Activated naive CD8-positive, alpha-beta T cell treated with anti-CD3 and anti-CD28 coated beads for 36 hours (primary cell): Measurements from ENCODE around the gene OMD. TPM values are rescaled to one million over a fixed set of nuclear protein-coding genes. Genes with fewer than 3 reads are reported as not detected.
"Not testable (repeated sequence)": the region's sequence is repeated elsewhere in the genome, so short reads cannot be mapped to it uniquely, and the experiment has no call there.

Experiments
- DNase-seq: peaks from one replicate; pipeline ENCODE4 v3.0.0; 2021
- H3K27ac Mint-ChIP-seq: one replicate; pipeline ENCODE4 v1.8.0; 2022; ENCODE audit warnings: mild to moderate bottlenecking, moderate library complexity, mixed read lengths
- H3K27me3 Mint-ChIP-seq: one replicate; pipeline ENCODE4 v1.8.0; 2022; ENCODE audit warnings: mild to moderate bottlenecking, mixed read lengths
- H3K36me3 Mint-ChIP-seq: one replicate; pipeline ENCODE4 v1.8.0; 2021; ENCODE audit warnings: mild to moderate bottlenecking, mixed read lengths
- H3K4me1 Mint-ChIP-seq: one replicate; pipeline ENCODE4 v1.8.0; 2021; ENCODE audit warnings: mixed read lengths
- H3K4me3 Mint-ChIP-seq: one replicate; pipeline ENCODE4 v1.8.0; 2022; ENCODE audit warnings: mild to moderate bottlenecking, moderate library complexity, mixed read lengths
- H3K9me3 Mint-ChIP-seq: one replicate; pipeline ENCODE4 v1.8.0; 2022; ENCODE audit warnings: mixed read lengths
- total RNA-seq, 2 experiments: library from RNA; stranded (reverse); gene quantifications; one replicate each; pipeline ENCODE4 v1.2.3, GENCODE V29; 2021

OMD gene
- total RNA-seq, 2 experiments from 2014 or later = not detected

GRCh38 chr9:92429836-92430235 is 5.6 kb upstream of the OMD start:
- H3K4me1 Mint-ChIP-seq = no peaks in the 10 kb centered on the region
- peaks cover 7% of the 10 kb centered on the region for H3K36me3 Mint-ChIP-seq
- H3K4me3 Mint-ChIP-seq = no peak overlapping the region
- DNase-seq = no peak
- H3K9me3 Mint-ChIP-seq = no peaks in the 10 kb centered on the region
- no peaks in the 10 kb centered on the region for H3K27me3 Mint-ChIP-seq
- H3K27ac Mint-ChIP-seq = no peak overlapping the region

DNA sequence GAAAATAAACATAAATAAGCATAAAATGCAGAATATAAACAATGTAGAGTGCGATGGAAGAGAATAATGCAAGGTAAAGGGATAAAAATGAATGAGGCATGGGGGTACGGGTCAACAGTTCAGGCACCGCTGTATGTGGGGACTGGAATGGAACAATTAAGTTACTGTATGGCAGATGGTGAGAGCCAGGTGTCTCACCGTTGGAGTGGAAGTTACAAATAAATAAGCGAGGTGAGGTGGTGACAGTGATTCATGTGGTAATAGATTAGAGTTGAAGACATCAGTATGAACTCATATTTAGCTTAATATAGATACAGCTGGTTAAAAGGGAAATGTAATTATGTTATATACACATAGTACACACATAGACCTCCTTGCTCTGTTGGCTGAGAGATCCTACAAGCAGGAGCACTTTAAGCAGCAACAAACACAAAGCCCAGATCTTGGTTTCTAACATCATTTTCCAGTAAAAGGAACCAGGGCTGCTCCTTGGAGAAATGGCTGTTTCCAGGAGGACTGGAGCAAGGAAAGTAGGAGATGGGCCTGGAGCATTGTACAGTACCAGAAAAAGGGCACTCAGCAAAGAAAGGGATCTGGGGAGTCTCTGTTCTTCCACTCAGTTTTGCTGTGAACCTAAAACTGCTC is 2.4 kb upstream of the OMD start:
- Mint-ChIP-seq H3K4me3 (no peak overlapping the region), H3K27me3 (no peaks in the 10 kb centered on the region), H3K4me1 (no peaks in the 10 kb centered on the region), H3K36me3 (peaks cover 10% of the 10 kb centered on the region), H3K27ac (no peak overlapping the region), H3K9me3 (no peaks in the 10 kb centered on the region)
- no peak for DNase-seq

DNA sequence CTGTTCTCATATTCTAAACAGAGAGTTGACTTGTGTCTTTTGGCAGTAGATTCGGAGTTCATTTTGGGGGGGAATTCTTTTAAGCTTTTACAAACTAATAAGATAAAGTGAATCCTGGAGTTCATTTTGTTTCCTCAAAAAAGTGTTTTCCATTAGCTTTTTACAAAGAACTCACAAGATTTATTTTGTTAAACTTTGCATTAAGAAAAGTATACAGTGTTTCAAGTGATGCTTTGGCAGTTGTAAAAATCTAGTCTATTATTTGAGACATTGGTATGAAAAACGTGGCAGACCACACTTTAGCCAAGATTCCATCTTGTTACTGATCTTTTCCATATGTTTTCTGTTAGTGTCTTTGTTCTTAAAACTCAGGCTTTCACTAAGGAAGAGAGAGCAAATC is 1.2 kb upstream of the OMD start:
- H3K4me3 Mint-ChIP-seq = no peak overlapping the region
- H3K9me3 Mint-ChIP-seq = no peaks in the 10 kb centered on the region
- no peak for DNase-seq
- no peaks in the 10 kb centered on the region for H3K4me1 Mint-ChIP-seq
- peaks cover 10% of the 10 kb centered on the region for H3K36me3 Mint-ChIP-seq
- no peak overlapping the region for H3K27ac Mint-ChIP-seq
- no peaks in the 10 kb centered on the region for H3K27me3 Mint-ChIP-seq

DNA sequence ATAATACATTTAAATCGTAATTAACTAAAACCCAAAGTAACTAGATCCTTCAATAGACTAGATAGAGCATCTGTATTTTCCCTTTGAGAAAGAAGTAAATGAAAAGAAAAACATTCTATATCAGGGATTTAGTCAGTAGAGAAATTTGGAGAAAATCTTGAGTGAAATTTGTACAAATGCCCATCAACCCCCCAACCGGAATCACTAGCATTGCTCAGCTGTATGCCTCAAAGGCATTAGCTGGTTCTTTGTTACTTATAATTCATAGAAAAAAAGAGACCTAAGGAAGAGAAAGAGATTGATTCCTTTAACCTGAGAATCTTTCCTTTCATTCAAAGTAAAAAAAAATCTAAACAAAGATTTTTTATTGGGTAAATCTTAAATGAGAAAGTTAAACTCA is 659 bp downstream of the OMD start:
- no peaks in the 10 kb centered on the region for H3K27me3 Mint-ChIP-seq
- H3K4me1 Mint-ChIP-seq = no peaks in the 10 kb centered on the region
- no peaks in the 10 kb centered on the region for H3K9me3 Mint-ChIP-seq
- H3K36me3 Mint-ChIP-seq = peaks cover 11% of the 10 kb centered on the region
- no peak overlapping the region for H3K4me3 Mint-ChIP-seq
- H3K27ac Mint-ChIP-seq = no peak overlapping the region
- no peak for DNase-seq

- H3K36me3 Mint-ChIP-seq = peaks cover 11% of the 10 kb centered on the region
Observed at GRCh38 chr9:92422611-92423338, 1.5 kb downstream of the OMD start.

DNA sequence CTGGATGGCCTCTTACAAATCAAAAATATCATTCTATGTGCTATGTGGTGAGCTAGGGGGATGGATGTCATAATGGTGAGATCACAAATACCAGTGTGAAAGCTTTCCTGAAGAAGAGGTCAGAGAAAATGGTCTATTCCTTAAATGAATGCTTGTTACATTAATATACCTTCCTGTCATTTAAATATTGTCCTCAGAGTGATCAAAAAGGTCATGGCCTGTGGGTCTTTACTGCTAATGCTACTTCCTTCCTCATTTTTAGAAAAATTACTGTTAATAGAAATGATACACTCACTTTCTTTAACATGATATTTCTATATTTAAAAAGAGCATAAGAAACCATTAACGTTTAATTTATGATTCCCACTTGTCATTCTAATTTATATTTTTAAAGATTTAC is 9.7 kb downstream of the OMD start:
- H3K27ac Mint-ChIP-seq = no peak overlapping the region
- H3K36me3 Mint-ChIP-seq = peaks cover 2% of the 10 kb centered on the region
- no peak for DNase-seq
- H3K4me1 Mint-ChIP-seq = no peaks in the 10 kb centered on the region
- no peaks in the 10 kb centered on the region for H3K9me3 Mint-ChIP-seq
- H3K27me3 Mint-ChIP-seq = no peaks in the 10 kb centered on the region
- no peak overlapping the region for H3K4me3 Mint-ChIP-seq

More at GRCh38 chr9:92422611-92423338, 1.5 kb downstream of the OMD start:
- no peak for DNase-seq
- H3K9me3 Mint-ChIP-seq = no peaks in the 10 kb centered on the region
- H3K27me3 Mint-ChIP-seq = no peaks in the 10 kb centered on the region
- H3K4me1 Mint-ChIP-seq = no peaks in the 10 kb centered on the region
- H3K27ac Mint-ChIP-seq = no peak overlapping the region
- H3K4me3 Mint-ChIP-seq = no peak overlapping the region

- peaks cover 11% of the 10 kb centered on the region for H3K4me1 Mint-ChIP-seq
- not testable (repeated sequence) for H3K4me3 Mint-ChIP-seq, DNase-seq, H3K9me3 Mint-ChIP-seq, H3K27ac Mint-ChIP-seq, H3K36me3 Mint-ChIP-seq, H3K27me3 Mint-ChIP-seq
Observed at GRCh38 chr9:92411157-92411556, 13.1 kb downstream of the OMD start.

- peaks cover 3% of the 10 kb centered on the region for H3K36me3 Mint-ChIP-seq
- H3K9me3 Mint-ChIP-seq = no peaks in the 10 kb centered on the region
- no peak overlapping the region for H3K4me3 Mint-ChIP-seq
- peaks cover 22% of the 10 kb centered on the region for H3K4me1 Mint-ChIP-seq
- DNase-seq = no peak
- H3K27ac Mint-ChIP-seq = no peak overlapping the region
- no peaks in the 10 kb centered on the region for H3K27me3 Mint-ChIP-seq
Observed at GRCh38 chr9:92408747-92409478, 15.4 kb downstream of the OMD start.

GRCh38 chr9:92407818-92408217 is 16.5 kb downstream of the OMD start:
- no peak for DNase-seq
- H3K4me1 Mint-ChIP-seq = peaks cover 22% of the 10 kb centered on the region
- H3K9me3 Mint-ChIP-seq = no peaks in the 10 kb centered on the region
- H3K27me3 Mint-ChIP-seq = no peaks in the 10 kb centered on the region
- no peak overlapping the region for H3K27ac Mint-ChIP-seq
- H3K36me3 Mint-ChIP-seq = peaks cover 3% of the 10 kb centered on the region
- H3K4me3 Mint-ChIP-seq = no peak overlapping the region

- Mint-ChIP-seq H3K36me3 (peaks cover 3% of the 10 kb centered on the region), H3K27ac (no peak overlapping the region), H3K4me3 (peak overlapping the region; percentile 14), H3K27me3 (no peaks in the 10 kb centered on the region), H3K9me3 (no peaks in the 10 kb centered on the region), H3K4me1 (peaks cover 31% of the 10 kb centered on the region)
- peak; percentile 13 for DNase-seq
Observed at GRCh38 chr9:92406477-92406876, 17.8 kb downstream of the OMD start.

DNA sequence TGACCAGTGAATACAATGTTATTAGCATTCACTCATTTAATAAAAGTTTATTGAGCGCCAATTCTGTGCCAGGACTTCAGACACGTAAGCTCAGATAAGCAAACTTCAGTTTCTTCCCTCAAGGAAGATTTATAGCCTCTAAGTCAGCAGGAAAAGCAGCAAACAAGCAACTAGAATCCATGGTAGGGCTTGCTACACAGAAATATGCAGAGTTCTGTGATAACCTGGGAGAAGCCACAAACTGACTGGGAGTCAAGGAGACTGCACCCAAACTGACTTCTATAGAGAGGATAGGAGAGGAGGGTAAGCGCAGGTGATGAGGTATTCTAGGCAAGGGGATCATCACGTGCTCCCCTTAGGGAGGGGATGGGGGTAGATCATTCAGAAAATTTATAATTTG is 18.5 kb downstream of the OMD start:
- Mint-ChIP-seq H3K9me3 (no peaks in the 10 kb centered on the region), H3K36me3 (peaks cover 3% of the 10 kb centered on the region), H3K4me3 (no peak overlapping the region), H3K27ac (peak overlapping the region; percentile 7), H3K4me1 (peaks cover 31% of the 10 kb centered on the region), H3K27me3 (no peaks in the 10 kb centered on the region)
- no peak for DNase-seq

DNA sequence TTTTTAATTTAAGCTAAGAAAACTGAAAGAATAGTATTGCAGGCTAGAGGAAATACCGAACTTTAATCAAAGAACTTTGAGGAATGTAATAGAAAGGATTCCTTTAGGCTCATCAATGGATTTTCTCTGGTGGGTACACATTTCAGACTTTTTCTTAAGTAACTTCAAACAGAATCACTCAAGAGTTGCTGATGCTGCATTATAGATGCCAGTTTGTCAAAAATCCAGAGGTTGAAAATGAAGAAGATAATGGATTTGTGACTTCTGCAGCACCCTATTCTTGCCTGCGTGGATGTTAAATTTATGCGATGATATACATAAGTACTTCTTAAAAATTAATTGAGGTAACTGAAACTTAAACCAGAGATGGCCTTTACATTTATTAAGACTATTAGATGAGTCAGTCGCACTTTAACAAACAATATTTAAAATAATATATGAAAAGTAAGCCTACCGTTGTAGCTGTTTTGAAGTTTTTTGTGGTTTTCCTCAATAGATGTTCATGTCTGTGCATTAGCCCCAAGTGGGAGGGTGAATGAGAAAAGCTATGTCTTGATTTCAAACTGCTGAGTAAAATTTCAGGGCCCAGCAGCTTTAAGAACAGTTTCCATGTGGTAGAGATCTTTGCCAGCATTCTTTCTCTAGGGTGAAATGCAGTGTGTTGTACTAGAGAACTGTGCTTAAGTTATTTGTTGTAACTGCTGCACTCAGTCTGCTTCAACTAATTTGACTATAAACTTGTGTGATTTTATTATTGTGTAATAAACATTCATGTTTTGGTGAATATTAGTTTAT is 20.0 kb downstream of the OMD start, which contains the start of gene OGN:
Gene OGN, minus strand, starts transcription at position 537 of the 795 bp plus-strand sequence. CDS start 1,171 bp downstream, outside the sequence.
- Mint-ChIP-seq H3K27ac (no peak within 1 kb of the TSS), H3K27me3 (no peaks in the 10 kb centered on the region), H3K4me1 (peaks cover 31% of the 10 kb centered on the region), H3K9me3 (no peaks in the 10 kb centered on the region), H3K4me3 (no peak within 1 kb of the TSS), H3K36me3 (peaks cover 3% of the 10 kb centered on the region)
- DNase-seq = no peak

- peaks cover 3% of the 10 kb centered on the region for H3K36me3 Mint-ChIP-seq
- H3K27me3 Mint-ChIP-seq = no peaks in the 10 kb centered on the region
- no peaks in the 10 kb centered on the region for H3K9me3 Mint-ChIP-seq
- H3K27ac Mint-ChIP-seq = no peak overlapping the region
- DNase-seq = no peak
- H3K4me3 Mint-ChIP-seq = no peak overlapping the region
- H3K4me1 Mint-ChIP-seq = peaks cover 31% of the 10 kb centered on the region
Observed at GRCh38 chr9:92402826-92403745, 21.2 kb downstream of the OMD start.

DNA sequence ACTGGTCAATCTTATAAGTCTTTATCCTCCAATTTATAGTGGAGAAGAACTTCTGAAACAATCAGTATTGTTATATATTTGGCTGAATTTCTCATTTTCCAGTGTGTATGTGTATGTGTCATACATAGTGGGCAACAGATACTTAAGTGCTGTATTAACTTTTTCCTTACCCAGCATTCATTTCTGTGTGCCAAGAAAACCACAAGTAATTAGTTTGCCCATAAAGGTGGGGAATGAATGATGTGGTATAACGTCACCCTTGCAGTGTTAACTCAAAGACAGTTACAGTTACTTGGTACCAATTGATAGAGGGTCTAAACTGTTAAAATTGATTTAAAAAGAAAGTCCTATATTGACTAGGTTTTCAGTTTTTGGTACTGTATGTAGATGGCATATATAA is 21.9 kb downstream of the OMD start:
- H3K27ac Mint-ChIP-seq = no peak overlapping the region
- H3K4me1 Mint-ChIP-seq = peaks cover 31% of the 10 kb centered on the region
- DNase-seq = no peak
- H3K9me3 Mint-ChIP-seq = no peaks in the 10 kb centered on the region
- H3K36me3 Mint-ChIP-seq = peaks cover 3% of the 10 kb centered on the region
- no peaks in the 10 kb centered on the region for H3K27me3 Mint-ChIP-seq
- no peak overlapping the region for H3K4me3 Mint-ChIP-seq
